Neutrophil (primary cell): ENCODE results near the gene CBX5.

ENCODE experiments used
- H3K27ac ChIP-seq: fragments of 200-600 bp; sonication (generic); 2 replicates; pipeline ENCODE4 v1.5.1; 2016; ENCODE audit warnings: mild to moderate bottlenecking, moderate library complexity
- H3K27me3 ChIP-seq: fragments of 200-600 bp; sonication (generic); 2 replicates; pipeline ENCODE4 v1.6.0; 2016; ENCODE audit warnings: mild to moderate bottlenecking
- H3K36me3 ChIP-seq: fragments of 200-600 bp; sonication (generic); 2 replicates; pipeline ENCODE4 v1.5.1; 2017
- H3K4me1 ChIP-seq, 2 experiments: fragments of 200-600 bp in 1 of 2; sonication (generic) in 1 of 2; 1 replicate in 1 of 2; 2 replicates in 1 of 2; pipeline versions ENCODE4 v1.5.1 to v1.6.1; 2013 to 2016; ENCODE audit warnings: low read depth in 1 of 2, low read length in 1 of 2, mild to moderate bottlenecking in 1 of 2, moderate library complexity in 1 of 2; ENCODE audit not compliant: control insufficient read depth in 1 of 2, insufficient read depth in 1 of 2
- H3K4me3 ChIP-seq, 2 experiments: fragments of 200-600 bp in 1 of 2; sonication (generic) in 1 of 2; 1 replicate in 1 of 2; 2 replicates in 1 of 2; pipeline ENCODE4 v1.5.1; 2013 to 2016; ENCODE audit warnings: low read depth in 1 of 2, low read length in 1 of 2, mild to moderate bottlenecking in 1 of 2, moderate library complexity in 1 of 2
- H3K9me3 ChIP-seq: fragments of 200-600 bp; sonication (generic); 2 replicates; pipeline ENCODE4 v1.5.1; 2016
- TF ChIP-seq, protein P1 (sequence below): fragments of 200-600 bp; sonication (generic); IDR thresholded peaks from 2 replicates; pipeline ENCODE4 v1.5.1; 2016; ENCODE audit warnings: antibody characterized with exemption

The CBX5 gene

GRCh38 chr12:54251667-54252284 lies 28.1 kb downstream of the CBX5 start:
- Histone ChIP-seq H3K27ac (peak overlapping the region; percentile 66), H3K9me3 (no peaks in the 10 kb centered on the region), H3K27me3 (no peaks in the 10 kb centered on the region), H3K36me3 (peaks cover 6% of the 10 kb centered on the region), H3K4me1 (peaks cover 6 to 10% of the 10 kb centered on the region in 2 experiments), H3K4me3 (peak overlapping the region in 1 of 2 experiments; percentile 7)
- TF ChIP-seq, protein P1, sequence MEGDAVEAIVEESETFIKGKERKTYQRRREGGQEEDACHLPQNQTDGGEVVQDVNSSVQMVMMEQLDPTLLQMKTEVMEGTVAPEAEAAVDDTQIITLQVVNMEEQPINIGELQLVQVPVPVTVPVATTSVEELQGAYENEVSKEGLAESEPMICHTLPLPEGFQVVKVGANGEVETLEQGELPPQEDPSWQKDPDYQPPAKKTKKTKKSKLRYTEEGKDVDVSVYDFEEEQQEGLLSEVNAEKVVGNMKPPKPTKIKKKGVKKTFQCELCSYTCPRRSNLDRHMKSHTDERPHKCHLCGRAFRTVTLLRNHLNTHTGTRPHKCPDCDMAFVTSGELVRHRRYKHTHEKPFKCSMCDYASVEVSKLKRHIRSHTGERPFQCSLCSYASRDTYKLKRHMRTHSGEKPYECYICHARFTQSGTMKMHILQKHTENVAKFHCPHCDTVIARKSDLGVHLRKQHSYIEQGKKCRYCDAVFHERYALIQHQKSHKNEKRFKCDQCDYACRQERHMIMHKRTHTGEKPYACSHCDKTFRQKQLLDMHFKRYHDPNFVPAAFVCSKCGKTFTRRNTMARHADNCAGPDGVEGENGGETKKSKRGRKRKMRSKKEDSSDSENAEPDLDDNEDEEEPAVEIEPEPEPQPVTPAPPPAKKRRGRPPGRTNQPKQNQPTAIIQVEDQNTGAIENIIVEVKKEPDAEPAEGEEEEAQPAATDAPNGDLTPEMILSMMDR, result peak; percentile 54

DNA sequence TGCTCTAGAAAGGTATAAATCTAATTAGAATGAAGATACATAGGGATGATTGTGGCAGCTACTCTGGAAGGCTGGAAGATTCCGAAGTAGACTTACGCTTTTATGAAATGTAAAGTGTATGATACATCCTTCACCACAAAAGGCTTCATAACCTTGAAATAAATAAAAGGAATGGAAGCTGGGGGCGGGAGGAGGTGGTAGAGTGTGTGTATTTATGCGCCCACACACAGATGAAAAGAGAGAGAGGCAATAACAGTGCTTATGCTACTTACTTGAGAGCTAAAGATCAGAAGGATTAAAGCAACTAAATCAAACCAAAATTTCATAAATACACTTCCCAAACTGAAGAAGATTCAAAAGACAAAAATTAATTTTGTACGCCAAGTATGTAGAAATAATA lies 30.4 kb downstream of the CBX5 start:
- Histone ChIP-seq H3K9me3 (no peaks in the 10 kb centered on the region), H3K27ac (no peak overlapping the region), H3K27me3 (no peaks in the 10 kb centered on the region), H3K4me3 (no peak overlapping the region), H3K4me1 (peaks cover 6 to 10% of the 10 kb centered on the region in 2 experiments), H3K36me3 (no peaks in the 10 kb centered on the region)
- TF ChIP-seq, protein P1, result no peak

DNA sequence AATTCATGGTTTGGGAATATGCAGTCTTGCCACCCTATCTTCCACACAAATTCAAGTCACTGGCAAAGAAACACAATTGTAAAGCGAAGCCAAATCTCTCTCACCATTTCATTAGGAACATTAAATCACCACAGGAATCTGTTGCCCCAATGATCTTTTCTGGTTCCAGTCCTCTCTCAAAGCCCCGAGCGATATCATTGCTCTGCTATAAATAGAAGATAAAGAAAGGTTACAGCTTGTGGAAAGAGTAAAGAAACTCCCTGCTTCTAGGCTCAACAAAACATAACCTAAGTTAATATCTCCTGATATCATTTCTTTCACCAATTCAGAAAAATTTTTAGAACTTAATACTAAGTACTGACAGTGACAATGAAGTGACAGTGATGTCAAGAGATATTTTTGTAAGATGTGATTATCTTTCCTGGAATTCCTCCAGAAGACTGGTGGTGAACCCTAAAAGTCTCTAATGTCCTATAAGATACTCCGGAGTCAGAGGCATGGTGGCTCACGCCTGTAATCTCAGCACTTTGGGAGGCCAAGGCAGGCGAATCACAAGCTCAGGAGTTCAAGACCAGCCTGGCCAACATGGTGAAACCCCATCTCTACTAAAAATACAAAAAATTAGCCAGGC lies 33.8 kb downstream of the CBX5 start:
- Histone ChIP-seq H3K27me3 (no peaks in the 10 kb centered on the region), H3K36me3 (peaks cover 17% of the 10 kb centered on the region), H3K27ac (no peak overlapping the region), H3K9me3 (no peaks in the 10 kb centered on the region), H3K4me1 (peaks cover 3 to 4% of the 10 kb centered on the region in 2 experiments), H3K4me3 (no peak overlapping the region)
- TF ChIP-seq, protein P1, result no peak

- no peaks in the 10 kb centered on the region for H3K4me1 ChIP-seq
- no peak overlapping the region for H3K4me3 ChIP-seq
- no peak overlapping the region for H3K27ac ChIP-seq
- H3K36me3 ChIP-seq, result peaks cover 33% of the 10 kb centered on the region
- no peaks in the 10 kb centered on the region for H3K9me3 ChIP-seq
- TF ChIP-seq, protein P1, result no peak
- no peaks in the 10 kb centered on the region for H3K27me3 ChIP-seq
Observed at GRCh38 chr12:54240971-54241588, 38.8 kb downstream of the CBX5 start.

GRCh38 chr12:54240129-54240528 lies 39.8 kb downstream of the CBX5 start:
- no peaks in the 10 kb centered on the region for H3K4me1 ChIP-seq
- peaks cover 33% of the 10 kb centered on the region for H3K36me3 ChIP-seq
- H3K27ac ChIP-seq, result no peak overlapping the region
- no peaks in the 10 kb centered on the region for H3K27me3 ChIP-seq
- no peaks in the 10 kb centered on the region for H3K9me3 ChIP-seq
- H3K4me3 ChIP-seq, result no peak overlapping the region
- TF ChIP-seq, protein P1, result no peak
